HG03565 (cell line): Measurements from ENCODE around the gene UBAP1.
"Not testable (repeated sequence)": the region's sequence is repeated elsewhere in the genome, so short reads cannot be mapped to it uniquely, and the experiment has no call there.

ENCODE experiments used
- ATAC-seq: cut with Tn5 transposase; IDR thresholded peaks from one replicate; pipeline ENCODE4 v1.9.1; 2021; ENCODE audit warnings: mild to moderate bottlenecking, moderate library complexity; ENCODE audit not compliant: unreplicated experiment

The UBAP1 gene

GRCh38 chr9:34256987-34257585, 78.2 kb downstream of the UBAP1 start:
- ATAC-seq: no peak

GRCh38 chr9:34259315-34259714, 80.5 kb downstream of the UBAP1 start:
- no peak for ATAC-seq

DNA sequence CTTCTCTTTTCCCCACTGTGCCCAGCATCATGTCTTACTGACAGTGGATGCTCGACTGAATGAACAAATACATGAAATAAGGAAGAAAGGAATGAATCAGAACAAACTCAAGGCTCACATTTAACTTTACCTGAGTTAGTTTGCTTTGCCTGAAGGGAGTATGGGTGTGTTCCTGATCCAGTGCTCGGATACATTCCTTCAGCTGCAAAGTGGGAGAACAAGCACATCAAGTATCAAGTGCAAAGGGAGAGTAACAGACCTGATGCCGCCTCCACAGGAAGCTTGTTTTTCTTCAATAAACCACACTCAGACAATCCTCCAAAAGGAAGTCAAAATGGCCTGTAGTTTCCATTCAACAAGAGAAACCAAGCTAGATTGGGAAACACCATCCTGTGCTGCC, 84.1 kb downstream of the UBAP1 start:
- ATAC-seq: no peak

DNA sequence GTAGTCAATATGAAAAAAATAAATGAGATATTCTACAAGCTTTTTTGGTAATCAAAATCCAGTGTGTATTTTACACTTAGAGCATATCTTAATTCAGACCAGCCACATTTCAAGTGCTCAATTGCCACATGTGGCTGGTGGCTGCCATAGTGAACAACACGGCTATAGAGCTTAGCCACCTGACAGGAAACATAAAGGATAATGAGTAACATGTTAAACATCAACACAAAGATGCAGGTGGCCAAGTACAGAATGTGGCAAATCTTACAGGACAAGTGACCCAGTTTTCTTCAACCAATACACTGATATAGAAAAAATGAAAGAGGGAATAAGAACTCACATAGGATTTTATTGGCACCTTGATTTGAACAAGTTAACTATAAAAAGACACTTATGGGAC, 88.8 kb downstream of the UBAP1 start:
- ATAC-seq: no peak

GRCh38 chr9:34271265-34272006, 92.6 kb downstream of the UBAP1 start:
- no peak for ATAC-seq

GRCh38 chr9:34272101-34272541, 93.3 kb downstream of the UBAP1 start:
- ATAC-seq: no peak

- not testable (repeated sequence) for ATAC-seq
Observed at GRCh38 chr9:34273588-34273987, 94.7 kb downstream of the UBAP1 start.

GRCh38 chr9:34275811-34276210, 97.0 kb downstream of the UBAP1 start:
- no peak for ATAC-seq

DNA sequence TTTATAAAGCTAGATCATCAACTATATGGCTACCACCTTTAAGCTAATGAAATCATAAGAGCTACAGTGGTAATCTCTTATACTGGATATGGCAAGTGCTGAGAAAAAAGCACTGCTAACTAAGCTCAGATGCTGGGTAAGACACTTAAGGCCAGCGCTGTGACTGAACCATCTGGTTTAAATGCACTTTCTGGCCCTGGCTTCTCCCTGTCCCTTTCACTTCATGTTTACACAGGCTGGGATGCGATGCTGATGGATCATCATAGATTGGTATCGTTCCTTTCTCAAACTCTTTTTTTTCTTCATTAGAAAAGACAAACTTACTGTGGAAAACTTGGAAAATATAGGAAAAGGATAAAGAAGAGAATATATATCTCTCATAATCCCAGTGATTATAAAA, 97.9 kb downstream of the UBAP1 start:
- ATAC-seq: no peak

GRCh38 chr9:34279411-34279810, 100.6 kb downstream of the UBAP1 start:
- no peak for ATAC-seq

DNA sequence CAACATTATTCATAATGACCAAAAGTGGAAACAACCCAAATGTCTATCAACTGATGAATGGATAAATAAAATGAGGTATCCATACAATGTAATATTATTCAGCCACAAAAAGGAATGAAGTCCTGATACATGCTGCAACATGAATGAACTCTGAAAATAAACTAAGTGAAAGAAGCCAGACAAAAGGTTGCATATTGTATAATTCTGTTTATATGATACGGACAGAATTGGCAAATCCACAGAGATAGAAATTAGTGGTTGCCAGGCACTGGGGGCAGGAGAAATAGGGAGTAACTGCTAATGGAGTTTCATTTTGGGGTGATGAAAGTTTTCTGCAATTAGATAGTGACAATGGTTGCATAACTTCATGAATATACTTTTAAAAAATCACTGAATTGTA, 103.3 kb downstream of the UBAP1 start:
- no peak for ATAC-seq

DNA sequence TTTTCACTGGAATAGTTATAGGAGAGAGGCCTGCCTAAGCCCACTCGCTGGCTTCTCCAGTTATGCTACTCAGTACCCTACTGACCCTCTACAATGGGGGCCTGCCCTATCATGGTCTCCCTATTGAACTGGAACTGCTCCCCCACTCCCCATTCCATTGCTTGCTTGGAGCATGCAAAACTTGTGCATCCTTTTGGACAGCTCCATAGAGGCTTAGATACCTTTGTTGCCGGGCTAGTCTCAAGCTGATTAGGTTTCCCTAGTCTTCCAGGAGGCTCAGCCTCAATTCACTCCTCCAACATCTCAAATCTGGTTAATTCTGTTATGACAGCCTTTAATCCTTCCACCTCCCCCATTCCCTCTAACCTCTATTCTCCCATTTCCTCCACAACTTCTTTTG, 110.3 kb downstream of the UBAP1 start:
- ATAC-seq: no peak

DNA sequence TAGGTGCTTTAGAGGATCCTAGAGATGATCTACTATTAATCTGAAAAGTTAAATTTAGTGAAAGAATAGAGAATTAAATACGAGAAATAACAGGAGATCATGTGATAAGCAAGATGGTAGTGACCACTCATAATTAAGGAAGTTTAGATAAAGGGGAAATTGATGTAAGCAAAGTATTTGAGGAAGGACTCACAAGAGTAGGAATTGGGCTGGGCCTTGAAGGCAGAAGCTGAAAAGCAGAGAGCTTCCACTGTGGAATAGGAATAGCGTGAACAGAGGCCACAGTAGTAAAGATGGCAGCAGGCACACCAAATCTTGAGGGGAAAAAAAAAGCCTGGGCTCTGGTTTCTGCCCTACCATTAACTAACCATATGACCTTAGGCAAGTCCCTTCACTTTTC, 112.2 kb downstream of the UBAP1 start:
- ATAC-seq: no peak

DNA sequence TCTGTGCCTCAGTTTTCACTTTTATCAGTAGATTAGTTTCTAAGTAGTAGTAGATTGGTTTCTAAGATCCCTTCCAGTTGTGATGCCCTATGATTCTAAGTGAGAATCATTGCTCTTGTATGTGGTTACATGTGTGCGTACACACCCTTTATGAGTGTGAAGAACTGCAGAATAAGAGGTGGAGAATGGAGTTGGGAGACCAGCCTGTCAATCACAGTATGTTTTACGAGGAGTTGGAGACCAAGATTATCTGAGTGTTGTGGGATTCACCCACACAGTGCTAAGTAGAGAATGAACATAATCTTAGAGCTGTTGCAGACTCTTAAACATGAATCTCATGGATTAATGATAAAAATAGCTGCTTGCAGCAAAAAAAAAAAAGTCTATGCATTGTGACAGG, 112.6 kb downstream of the UBAP1 start:
- ATAC-seq: no peak

DNA sequence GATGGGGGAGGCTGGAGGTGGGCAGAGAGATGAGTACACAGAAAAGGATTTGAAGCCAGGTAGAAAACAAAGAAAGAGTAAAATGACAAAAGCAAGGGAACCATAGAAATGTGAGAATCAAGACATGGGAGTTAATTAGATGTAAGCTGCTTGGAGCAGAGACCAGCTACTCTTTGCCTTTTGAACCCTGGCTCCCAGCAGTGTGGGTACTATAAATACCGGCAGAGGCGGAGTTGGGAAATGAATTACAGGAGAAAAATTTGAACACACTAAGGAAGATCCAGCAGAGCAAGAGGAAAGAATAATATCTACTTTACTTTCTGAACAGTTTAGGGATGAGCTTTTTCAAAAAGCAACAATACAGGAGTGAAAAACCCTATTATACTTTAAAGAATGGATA, 113.7 kb downstream of the UBAP1 start:
- ATAC-seq: no peak

- ATAC-seq: not testable (repeated sequence)
Observed at GRCh38 chr9:34301064-34301463, 122.2 kb downstream of the UBAP1 start.
